ENCODE results near the gene RBL2. TPM values are rescaled to one million over a fixed set of nuclear protein-coding genes. Genes with fewer than 3 reads are reported as not detected.
"Not testable (repeated sequence)": the region's sequence is repeated elsewhere in the genome, so short reads cannot be mapped to it uniquely, and the experiment has no call there.

The RBL2 gene
- total and polyA plus RNA-seq, 2 donors (not counting 3 experiments of a cell fraction or from before 2014, with no cell fraction given), result 22.5 to 30.7 TPM

GRCh38 chr16:53539759-53540718, 105.8 kb downstream of the RBL2 start:
- BruUV-seq (replicated peaks); DNase-seq (ENCODE audit: low read depth, low spot score); H3K9ac ChIP-seq (replicated peaks; ENCODE audit: extremely low read depth, insufficient read depth, low read length); FAIRE-seq; intact Hi-C loops (cut with micrococcal nuclease); H3K9me1 ChIP-seq (replicated peaks; ENCODE audit: control insufficient read depth, extremely low read depth, insufficient read depth, low read length); H3K4me2 ChIP-seq (ENCODE audit: insufficient read depth, low read length); H3K27me3 ChIP-seq (ENCODE audit: control insufficient read depth in 2 of 2, insufficient read depth in 2 of 2, low read length in 2 of 2); H2AFZ ChIP-seq (ENCODE audit: low read depth, low read length); POLR2A ChIA-PET; H3K79me2 ChIP-seq (ENCODE audit: control insufficient read depth, insufficient read depth, low read length); H3K36me3 ChIP-seq (ENCODE audit: control insufficient read depth in 2 of 2, extremely low read depth in 1 of 2, insufficient read depth in 2 of 2, low read length in 2 of 2); H3K4me1 ChIP-seq (ENCODE audit: control insufficient read depth, extremely low read depth, insufficient read depth, low read length); dilution Hi-C loops (cut with MboI; ENCODE audit: extremely low pct_ligation_motif_present, low sequenced_read_pairs); H4K20me1 ChIP-seq (replicated peaks; ENCODE audit: control insufficient read depth, extremely low read depth, insufficient read depth, low read length); H3K9me3 ChIP-seq (replicated peaks; ENCODE audit: control insufficient read depth, insufficient read depth, low read length); H3K27ac ChIP-seq (ENCODE audit: insufficient read depth, low read depth, low read length); H3K4me3 ChIP-seq (replicated peaks in 1 of 3; ENCODE audit: insufficient read depth in 1 of 3, low read depth in 1 of 3, low read length in 3 of 3): not testable (repeated sequence)
- CTCF ChIA-PET, result interaction anchor here (1.4 to 1.9 kb wide), 2 partner anchors 10 kb away, joined by 4 to 5 read pairs; no protein-coding TSS in a partner anchor

Small RNAs within 50 kb of the gene (small RNA-seq; reads per million reads assigned to genes)
- gene RNU6-1153P (ENCODE audit: insufficient read depth, insufficient read length, low read depth, low replicate concordance), result not detected

Other genes starting within 250 kb of the RBL2 start
- gene AKTIP, start 68.7 kb downstream of the RBL2 start, total RNA-seq, result 29.1 and 32.7 TPM in 2 replicates
- 22.2 and 25.1 TPM in 2 replicates for gene AKTIP, start 68.7 kb downstream of the RBL2 start, polyA plus RNA-seq

Measured in endothelial cell of umbilical vein (primary cell).